GM12878 (cell line): ENCODE data around the gene SLC12A2. TPM values are rescaled to one million over a fixed set of nuclear protein-coding genes. Genes with fewer than 3 reads are reported as not detected.

ENCODE experiments used
- BMI1 ChIP-seq: fragments of 450-650 bp; IDR thresholded peaks from 2 replicates; pipeline ENCODE4 v1.6.1; 2016; ENCODE audit warnings: mild to moderate bottlenecking, moderate library complexity, borderline replicate concordance
- CBX5 ChIP-seq: sonication (generic); IDR thresholded peaks from 2 replicates; pipeline ENCODE4 v1.6.1; 2016; ENCODE audit warnings: low read depth, moderate library complexity, mild to moderate bottlenecking, inconsistent platforms
- CREB1 ChIP-seq: IDR thresholded peaks from 2 replicates; pipeline ENCODE4 v1.6.1; 2012; ENCODE audit warnings: low read depth, mild to moderate bottlenecking, inconsistent platforms
- EED ChIP-seq: sonication (generic); IDR thresholded peaks from 2 replicates; pipeline ENCODE4 v1.6.1; 2016; ENCODE audit warnings: antibody characterized with exemption, low read depth
- FOXK2 ChIP-seq: fragments of 450-650 bp; IDR thresholded peaks from 2 replicates; pipeline ENCODE4 v1.6.1; 2017; ENCODE audit warnings: mild to moderate bottlenecking, moderate library complexity
- HDAC6 ChIP-seq: fragments of 200-600 bp; sonication (generic); IDR thresholded peaks from one replicate; pipeline ENCODE4 v1.8.0; 2017; ENCODE audit warnings: antibody characterized with exemption; ENCODE audit not compliant: unreplicated experiment
- HDGF ChIP-seq: fragments of 450-650 bp; IDR thresholded peaks from 2 replicates; pipeline ENCODE4 v1.6.1; 2016; ENCODE audit warnings: antibody characterized with exemption
- IKZF1 ChIP-seq: fragments of 450-650 bp; conservative IDR thresholded peaks from 2 replicates; pipeline ENCODE4 v1.6.1; 2017; ENCODE audit warnings: antibody characterized with exemption, mild to moderate bottlenecking
- IKZF2 ChIP-seq, 2 experiments: fragments of 450-650 bp; IDR thresholded peaks; 2 replicates each; pipeline ENCODE4 v1.6.1; 2017; ENCODE audit warnings: mild to moderate bottlenecking in 2 of 2, moderate library complexity in 2 of 2
- IRF4 ChIP-seq: IDR thresholded peaks from 2 replicates; pipeline ENCODE4 v1.6.1; 2011; ENCODE audit warnings: low read depth, low read length
- JUND ChIP-seq: IDR thresholded peaks from 2 replicates; pipeline ENCODE4 v1.6.1; 2012; ENCODE audit warnings: low read depth, mild to moderate bottlenecking, low read length, improper control_type of control experiment, moderate library complexity
- LARP7 ChIP-seq: fragments of 450-650 bp; IDR thresholded peaks from 2 replicates; pipeline ENCODE4 v1.6.1; 2017; ENCODE audit warnings: mild to moderate bottlenecking
- MEF2B ChIP-seq: fragments of 450-650 bp; IDR thresholded peaks from 2 replicates; pipeline ENCODE4 v1.6.1; 2018; ENCODE audit warnings: mild to moderate bottlenecking, moderate library complexity; ENCODE audit not compliant: partially characterized antibody, poor library complexity, severe bottlenecking
- NR2C2 ChIP-seq: IDR thresholded peaks from 2 replicates; pipeline ENCODE4 v1.6.1; 2011; ENCODE audit warnings: borderline replicate concordance, low read depth; ENCODE audit not compliant: control insufficient read depth, insufficient read length
- NRF1 ChIP-seq: conservative IDR thresholded peaks from 2 replicates; pipeline ENCODE4 v1.6.1; 2011; ENCODE audit warnings: mild to moderate bottlenecking, low read depth, low read length, improper control_type of control experiment
- PML ChIP-seq: IDR thresholded peaks from 2 replicates; pipeline ENCODE4 v1.6.1; 2012; ENCODE audit warnings: low read length, inconsistent platforms
- POLR2AphosphoS5 ChIP-seq: IDR thresholded peaks from 2 replicates; pipeline ENCODE4 v1.6.1; 2011; ENCODE audit warnings: mild to moderate bottlenecking, low read length, inconsistent platforms
- RELA ChIP-seq: fragments of 450-650 bp; IDR thresholded peaks from 2 replicates; pipeline ENCODE4 v1.8.0; 2014; ENCODE audit warnings: borderline replicate concordance; ENCODE audit not compliant: partially characterized antibody
- SMAD5 ChIP-seq: IDR thresholded peaks from 2 replicates; pipeline ENCODE4 v1.6.1; 2016; ENCODE audit warnings: antibody characterized with exemption, low read depth
- SUPT20H ChIP-seq: IDR thresholded peaks from 2 replicates; pipeline ENCODE4 v1.6.1; 2011; ENCODE audit warnings: low read depth, mild to moderate bottlenecking, low read length, moderate library complexity, borderline replicate concordance; ENCODE audit not compliant: control insufficient read depth
- TARDBP ChIP-seq: IDR thresholded peaks from 2 replicates; pipeline ENCODE4 v1.6.1; 2016; ENCODE audit warnings: borderline replicate concordance
- TCF12 ChIP-seq: IDR thresholded peaks from 2 replicates; pipeline ENCODE4 v1.6.1; 2011; ENCODE audit warnings: low read depth, mild to moderate bottlenecking, low read length
- TCF7 ChIP-seq: IDR thresholded peaks from 2 replicates; pipeline ENCODE4 v1.6.1; 2014; ENCODE audit warnings: antibody characterized with exemption, borderline replicate concordance
- YY1 ChIP-seq: IDR thresholded peaks from 2 replicates; pipeline ENCODE4 v1.6.1; 2011; ENCODE audit warnings: low read depth, mild to moderate bottlenecking, low read length
- ZZZ3 ChIP-seq: IDR thresholded peaks from 2 replicates; pipeline ENCODE4 v1.6.1; 2011; ENCODE audit warnings: low read depth; ENCODE audit not compliant: control insufficient read depth, insufficient read length
- polyA plus RNA-seq, 11 experiments: library from polyadenylated mRNA; depleted of rRNA in 4 of 11; unstranded in 6 of 11; stranded (reverse) in 5 of 11; fragments of >200 nt; fragmentation: Nextera tagmentation in 4 of 11; fragmentation: Illumina TruSeq in 1 of 11; extraction: Ambion mirVana in 4 of 11; extraction: Trizol in 1 of 11; gene quantifications; 1 replicate in 1 of 11; 2 replicates in 10 of 11; pipeline versions ENCODE4 v1.2.1 to v1.2.3, GENCODE V29; 2011 to 2016; ENCODE audit warnings: inconsistent platforms in 2 of 11, missing spikeins in 2 of 11, low read depth in 1 of 11
- total RNA-seq, 4 experiments: library from RNA; depleted of rRNA in 3 of 4; stranded (reverse); fragments of >200 nt in 3 of 4; fragmentation: Illumina TruSeq in 1 of 4; extraction: Trizol in 1 of 4; gene quantifications; 2 replicates each; pipeline versions ENCODE4 v1.2.1 to v1.2.3, GENCODE V29; 2013 to 2021
- TF ChIP-seq, protein P1 (sequence below): fragments of 450-650 bp; IDR thresholded peaks from 2 replicates; pipeline ENCODE4 v1.6.1; 2017; ENCODE audit warnings: mild to moderate bottlenecking
- TF ChIP-seq, protein P2 (sequence below): IDR thresholded peaks from 2 replicates; pipeline ENCODE4 v1.6.1; 2011; ENCODE audit warnings: low read depth, mild to moderate bottlenecking, low read length, moderate library complexity, borderline replicate concordance; ENCODE audit errors: extremely low read depth
- TF ChIP-seq, protein P3 (sequence below): fragments of 450-650 bp; IDR thresholded peaks from 2 replicates; pipeline ENCODE4 v1.6.1; 2017; ENCODE audit warnings: antibody characterized with exemption, mild to moderate bottlenecking, moderate library complexity

SLC12A2 gene
- total and polyA plus RNA-seq, 10 of the 15 experiments (the other 5 are each of a cell fraction or from before 2014, with no cell fraction given) = 5.1 to 21.8 (median 10.5) TPM

DNA sequence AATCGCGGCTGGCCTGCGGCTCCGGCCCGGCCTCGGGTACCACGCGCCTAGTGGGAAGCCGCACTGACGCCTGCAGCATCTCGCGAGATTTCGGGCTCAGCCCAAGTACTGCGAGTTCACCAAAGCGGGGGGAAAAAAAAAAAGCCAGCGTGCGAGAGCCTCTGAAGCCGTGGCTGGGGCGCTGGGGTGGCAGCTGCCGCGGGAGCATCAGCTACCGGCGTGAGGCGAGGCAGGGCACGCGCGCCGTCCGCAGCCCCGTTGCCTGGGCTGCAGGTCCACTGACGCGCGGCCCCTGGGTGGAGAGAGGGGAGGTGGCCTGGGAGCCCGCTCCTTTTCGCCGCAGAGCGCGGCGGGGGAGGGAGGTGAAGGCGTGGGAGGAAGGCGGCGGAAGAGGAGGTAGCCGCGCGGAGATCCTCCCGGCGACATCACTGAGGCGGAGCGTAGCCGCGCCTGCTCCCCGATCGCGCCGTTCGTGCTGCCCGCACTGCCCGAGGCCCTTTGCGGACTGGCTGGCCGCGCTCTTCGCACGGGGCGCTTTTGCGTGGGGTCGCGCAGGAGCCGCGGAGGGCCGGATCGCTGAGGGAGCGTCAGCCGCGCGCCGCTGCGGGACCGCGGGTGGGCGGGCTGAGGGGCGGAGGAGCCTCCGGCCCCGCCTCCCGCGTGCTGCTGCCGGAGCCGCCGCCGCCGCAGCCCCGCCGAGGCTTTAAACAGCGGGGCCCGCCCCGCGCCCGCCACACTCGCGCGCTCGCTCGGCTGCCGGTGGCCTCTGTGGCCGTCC lies at the start of gene SLC12A2 (continued):
- peak; percentile 25; the same call in 1 of the 2 replicates for TF ChIP-seq LARP7
- no peak for TF ChIP-seq SUPT20H
- peak; percentile 74 for TF ChIP-seq SMAD5
- no peak for TF ChIP-seq TCF7
- TF ChIP-seq, protein P1, sequence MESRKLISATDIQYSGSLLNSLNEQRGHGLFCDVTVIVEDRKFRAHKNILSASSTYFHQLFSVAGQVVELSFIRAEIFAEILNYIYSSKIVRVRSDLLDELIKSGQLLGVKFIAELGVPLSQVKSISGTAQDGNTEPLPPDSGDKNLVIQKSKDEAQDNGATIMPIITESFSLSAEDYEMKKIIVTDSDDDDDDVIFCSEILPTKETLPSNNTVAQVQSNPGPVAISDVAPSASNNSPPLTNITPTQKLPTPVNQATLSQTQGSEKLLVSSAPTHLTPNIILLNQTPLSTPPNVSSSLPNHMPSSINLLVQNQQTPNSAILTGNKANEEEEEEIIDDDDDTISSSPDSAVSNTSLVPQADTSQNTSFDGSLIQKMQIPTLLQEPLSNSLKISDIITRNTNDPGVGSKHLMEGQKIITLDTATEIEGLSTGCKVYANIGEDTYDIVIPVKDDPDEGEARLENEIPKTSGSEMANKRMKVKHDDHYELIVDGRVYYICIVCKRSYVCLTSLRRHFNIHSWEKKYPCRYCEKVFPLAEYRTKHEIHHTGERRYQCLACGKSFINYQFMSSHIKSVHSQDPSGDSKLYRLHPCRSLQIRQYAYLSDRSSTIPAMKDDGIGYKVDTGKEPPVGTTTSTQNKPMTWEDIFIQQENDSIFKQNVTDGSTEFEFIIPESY = 0 out of 2 replicates have a peak, but pooled peaks have one; percentile 13
- TF ChIP-seq YY1 = peak; percentile 3; the same call in 1 of the 2 replicates
- TF ChIP-seq IKZF2 (IDR thresholded peaks at IDR 0.05) = no peak; a peak in 2 of 4 replicates
- TF ChIP-seq, protein P2, sequence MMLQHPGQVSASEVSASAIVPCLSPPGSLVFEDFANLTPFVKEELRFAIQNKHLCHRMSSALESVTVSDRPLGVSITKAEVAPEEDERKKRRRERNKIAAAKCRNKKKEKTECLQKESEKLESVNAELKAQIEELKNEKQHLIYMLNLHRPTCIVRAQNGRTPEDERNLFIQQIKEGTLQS = no peak
- TF ChIP-seq FOXK2 = no peak
- peak; percentile 69; the same call in 1 of the 2 replicates for TF ChIP-seq JUND
- TF ChIP-seq NRF1 = no peak
- TF ChIP-seq MEF2B = peak; percentile 10
- TF ChIP-seq CBX5 = 0 out of 2 replicates have a peak, but pooled peaks have one; percentile 23
- 0 out of 2 replicates have a peak, but pooled peaks have one; percentile 8 for TF ChIP-seq EED
- TF ChIP-seq, protein P3, sequence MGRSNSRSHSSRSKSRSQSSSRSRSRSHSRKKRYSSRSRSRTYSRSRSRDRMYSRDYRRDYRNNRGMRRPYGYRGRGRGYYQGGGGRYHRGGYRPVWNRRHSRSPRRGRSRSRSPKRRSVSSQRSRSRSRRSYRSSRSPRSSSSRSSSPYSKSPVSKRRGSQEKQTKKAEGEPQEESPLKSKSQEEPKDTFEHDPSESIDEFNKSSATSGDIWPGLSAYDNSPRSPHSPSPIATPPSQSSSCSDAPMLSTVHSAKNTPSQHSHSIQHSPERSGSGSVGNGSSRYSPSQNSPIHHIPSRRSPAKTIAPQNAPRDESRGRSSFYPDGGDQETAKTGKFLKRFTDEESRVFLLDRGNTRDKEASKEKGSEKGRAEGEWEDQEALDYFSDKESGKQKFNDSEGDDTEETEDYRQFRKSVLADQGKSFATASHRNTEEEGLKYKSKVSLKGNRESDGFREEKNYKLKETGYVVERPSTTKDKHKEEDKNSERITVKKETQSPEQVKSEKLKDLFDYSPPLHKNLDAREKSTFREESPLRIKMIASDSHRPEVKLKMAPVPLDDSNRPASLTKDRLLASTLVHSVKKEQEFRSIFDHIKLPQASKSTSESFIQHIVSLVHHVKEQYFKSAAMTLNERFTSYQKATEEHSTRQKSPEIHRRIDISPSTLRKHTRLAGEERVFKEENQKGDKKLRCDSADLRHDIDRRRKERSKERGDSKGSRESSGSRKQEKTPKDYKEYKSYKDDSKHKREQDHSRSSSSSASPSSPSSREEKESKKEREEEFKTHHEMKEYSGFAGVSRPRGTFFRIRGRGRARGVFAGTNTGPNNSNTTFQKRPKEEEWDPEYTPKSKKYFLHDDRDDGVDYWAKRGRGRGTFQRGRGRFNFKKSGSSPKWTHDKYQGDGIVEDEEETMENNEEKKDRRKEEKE = no peak; the same call in 1 of the 2 replicates
- no peak for TF ChIP-seq IRF4
- no peak for TF ChIP-seq HDAC6
- 0 out of 2 replicates have a peak, but pooled peaks have one; percentile 32 for TF ChIP-seq HDGF
- peak; percentile 45 for TF ChIP-seq CREB1
- no peak for TF ChIP-seq RELA
- TF ChIP-seq POLR2AphosphoS5 = peak; percentile 75; the same call in 1 of the 2 replicates
- no peak for TF ChIP-seq NR2C2
- peak; percentile 73; the same call in 1 of the 2 replicates for TF ChIP-seq PML
- no peak for TF ChIP-seq BMI1
- no peak for TF ChIP-seq ZZZ3
- no peak for TF ChIP-seq TCF12
- no peak for TF ChIP-seq TARDBP
- peak; percentile 56; the same call in 1 of the 2 replicates for TF ChIP-seq IKZF1
